RWPE2 (cell line): ENCODE results near the gene ZNF451.

Experiments
- ATAC-seq: fragments of 200-7000 bp; cut with Tn5 transposase; 3 replicates; pipeline ENCODE4 v1.9.1; 2021; ENCODE audit warnings: low read depth
- DNase-seq: peaks from one replicate; pipeline ENCODE4 v3.0.0-alpha.2; 2020; ENCODE audit warnings: low spot score
- H3K27ac ChIP-seq: fragments of 450-650 bp; 2 replicates; pipeline ENCODE4 v1.5.1; 2017; ENCODE audit warnings: mild to moderate bottlenecking; ENCODE audit not compliant: poor library complexity, severe bottlenecking
- H3K27me3 ChIP-seq: fragments of 250-450 bp; sonication (Bioruptor Pico); 2 replicates; pipeline ENCODE4 v1.5.1; 2021; ENCODE audit warnings: mild to moderate bottlenecking, moderate library complexity; ENCODE audit not compliant: insufficient read depth, poor library complexity, severe bottlenecking
- H3K36me3 ChIP-seq: fragments of 250-450 bp; sonication (Bioruptor Pico); 2 replicates; pipeline ENCODE4 v1.5.1; 2020; ENCODE audit warnings: low read depth, mild to moderate bottlenecking, moderate library complexity
- H3K4me1 ChIP-seq: fragments of 250-450 bp; sonication (Bioruptor Pico); 2 replicates; pipeline ENCODE4 v1.5.1; 2021; ENCODE audit warnings: mild to moderate bottlenecking, moderate library complexity; ENCODE audit not compliant: insufficient read depth, poor library complexity, severe bottlenecking
- H3K4me3 ChIP-seq: fragments of 250-450 bp; sonication (Bioruptor Pico); 2 replicates; pipeline ENCODE4 v1.5.1; 2021; ENCODE audit warnings: mild to moderate bottlenecking, moderate library complexity; ENCODE audit not compliant: severe bottlenecking
- H3K9me3 ChIP-seq: fragments of 250-450 bp; sonication (Bioruptor Pico); 2 replicates; pipeline ENCODE4 v1.5.1; 2021; ENCODE audit warnings: mild to moderate bottlenecking, moderate library complexity; ENCODE audit not compliant: severe bottlenecking
- TF ChIP-seq, protein P1 (sequence below): fragments of 450-650 bp; IDR thresholded peaks from one replicate; pipeline ENCODE4 v1.5.1; 2017; ENCODE audit warnings: mild to moderate bottlenecking, moderate library complexity; ENCODE audit not compliant: poor library complexity, severe bottlenecking

ZNF451 gene

GRCh38 chr6:57048577-57048976 lies 41.4 kb upstream of the ZNF451 start:
- TF ChIP-seq, protein P1, sequence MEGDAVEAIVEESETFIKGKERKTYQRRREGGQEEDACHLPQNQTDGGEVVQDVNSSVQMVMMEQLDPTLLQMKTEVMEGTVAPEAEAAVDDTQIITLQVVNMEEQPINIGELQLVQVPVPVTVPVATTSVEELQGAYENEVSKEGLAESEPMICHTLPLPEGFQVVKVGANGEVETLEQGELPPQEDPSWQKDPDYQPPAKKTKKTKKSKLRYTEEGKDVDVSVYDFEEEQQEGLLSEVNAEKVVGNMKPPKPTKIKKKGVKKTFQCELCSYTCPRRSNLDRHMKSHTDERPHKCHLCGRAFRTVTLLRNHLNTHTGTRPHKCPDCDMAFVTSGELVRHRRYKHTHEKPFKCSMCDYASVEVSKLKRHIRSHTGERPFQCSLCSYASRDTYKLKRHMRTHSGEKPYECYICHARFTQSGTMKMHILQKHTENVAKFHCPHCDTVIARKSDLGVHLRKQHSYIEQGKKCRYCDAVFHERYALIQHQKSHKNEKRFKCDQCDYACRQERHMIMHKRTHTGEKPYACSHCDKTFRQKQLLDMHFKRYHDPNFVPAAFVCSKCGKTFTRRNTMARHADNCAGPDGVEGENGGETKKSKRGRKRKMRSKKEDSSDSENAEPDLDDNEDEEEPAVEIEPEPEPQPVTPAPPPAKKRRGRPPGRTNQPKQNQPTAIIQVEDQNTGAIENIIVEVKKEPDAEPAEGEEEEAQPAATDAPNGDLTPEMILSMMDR, result no peak
- Histone ChIP-seq H3K9me3 (no peaks in the 10 kb centered on the region), H3K27me3 (no peaks in the 10 kb centered on the region), H3K4me3 (no peak overlapping the region), H3K4me1 (peaks cover 13% of the 10 kb centered on the region), H3K27ac (no peak overlapping the region), H3K36me3 (peaks cover 55% of the 10 kb centered on the region)
- DNase-seq (no peak), ATAC-seq (no peak)

GRCh38 chr6:57063847-57064246 lies 26.1 kb upstream of the ZNF451 start:
- DNase-seq (no peak), ATAC-seq (no peak)
- Histone ChIP-seq H3K4me1 (no peaks in the 10 kb centered on the region), H3K4me3 (no peak overlapping the region), H3K27me3 (no peaks in the 10 kb centered on the region), H3K27ac (no peak overlapping the region), H3K9me3 (no peaks in the 10 kb centered on the region), H3K36me3 (peaks cover 42% of the 10 kb centered on the region)
- TF ChIP-seq, protein P1, result no peak

DNA sequence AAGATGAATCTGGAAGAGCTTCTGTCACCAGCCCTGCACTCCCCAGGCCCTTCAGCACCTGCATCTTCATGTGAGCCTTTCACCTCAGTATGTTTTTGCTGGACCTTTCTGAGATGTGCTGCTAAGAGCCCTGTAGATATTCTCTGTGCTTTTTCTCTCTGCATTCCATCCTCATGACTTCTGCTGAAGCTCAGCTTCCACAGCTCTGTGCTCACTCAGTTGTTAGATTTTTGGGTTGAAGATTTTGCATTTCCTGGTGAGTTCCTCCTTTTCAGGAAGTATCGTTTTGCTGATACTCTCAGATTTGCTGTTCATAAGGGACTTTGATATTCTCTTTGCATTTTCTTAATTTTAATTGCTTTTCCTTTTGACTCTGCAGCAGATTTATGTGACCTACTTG lies 25.2 kb upstream of the ZNF451 start:
- Histone ChIP-seq H3K27ac (no peak overlapping the region), H3K27me3 (no peaks in the 10 kb centered on the region), H3K4me3 (no peak overlapping the region), H3K9me3 (no peaks in the 10 kb centered on the region), H3K4me1 (no peaks in the 10 kb centered on the region), H3K36me3 (peaks cover 34% of the 10 kb centered on the region)
- ATAC-seq (no peak), DNase-seq (no peak)
- TF ChIP-seq, protein P1, result no peak

- Histone ChIP-seq H3K27ac (no peak overlapping the region), H3K27me3 (no peaks in the 10 kb centered on the region), H3K4me3 (no peak overlapping the region), H3K4me1 (no peaks in the 10 kb centered on the region), H3K9me3 (no peaks in the 10 kb centered on the region), H3K36me3 (peaks cover 14% of the 10 kb centered on the region)
- no peak for DNase-seq
- TF ChIP-seq, protein P1, result no peak
- ATAC-seq, result no peak
Measured at GRCh38 chr6:57068061-57068460, 21.9 kb upstream of the ZNF451 start.

DNA sequence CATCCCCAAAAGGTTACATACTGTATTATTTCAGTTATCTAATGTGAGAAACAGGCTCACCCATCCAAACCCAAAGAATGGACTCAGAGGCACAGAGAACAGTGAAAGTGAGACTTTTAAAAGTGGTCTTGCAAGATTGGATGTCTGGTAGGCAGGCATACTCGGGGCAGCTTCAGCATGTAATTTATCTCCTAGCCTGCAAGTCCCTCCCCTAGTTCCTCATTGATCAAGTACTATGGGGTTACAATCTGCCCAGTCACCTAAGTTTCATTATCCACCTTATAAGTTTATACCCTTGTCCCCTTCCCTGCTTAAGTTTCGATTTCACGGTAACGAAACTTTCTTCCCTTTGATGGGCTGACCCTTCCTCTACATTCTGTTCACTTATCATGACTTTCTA lies 20.8 kb upstream of the ZNF451 start:
- H3K27ac ChIP-seq, result no peak overlapping the region
- DNase-seq (no peak), ATAC-seq (no peak)
- no peak overlapping the region for H3K4me3 ChIP-seq
- H3K36me3 ChIP-seq, result peaks cover 14% of the 10 kb centered on the region
- no peaks in the 10 kb centered on the region for H3K9me3 ChIP-seq
- no peaks in the 10 kb centered on the region for H3K4me1 ChIP-seq
- TF ChIP-seq, protein P1, result no peak
- no peaks in the 10 kb centered on the region for H3K27me3 ChIP-seq
